ENCODE measurements around the gene IL17RB. TPM values are rescaled to one million over a fixed set of nuclear protein-coding genes. Genes with fewer than 3 reads are reported as not detected.
A peak's percentile ranks its signal among the peaks of the same experiment; 100 is the strongest.

The IL17RB gene
- total RNA-seq, 1 donor from 2014 or later: 18.4 TPM

- TF ChIP-seq CTCF (IDR thresholded peaks at IDR 0.05): no peak
- H3K9me3 ChIP-seq: no peaks in the 10 kb centered on the region
- intact Hi-C loops (cut with DNase I): no loop called here
- peaks cover 13% of the 10 kb centered on the region for H3K4me1 ChIP-seq
- H3K27ac ChIP-seq: no peak overlapping the region
- H3K4me3 ChIP-seq: peak overlapping the region; percentile 95
- H3K27me3 ChIP-seq (ENCODE audit: low read depth): no peaks in the 10 kb centered on the region
- ATAC-seq (no peak), DNase-seq (no peak)
- peaks cover 69% of the 10 kb centered on the region for H3K36me3 ChIP-seq
Observed at GRCh38 chr3:53880396-53881345, 34.3 kb downstream of the IL17RB start.

- peak; percentile 98 to 99 for ATAC-seq
- Histone ChIP-seq H3K4me1 (peaks cover 13% of the 10 kb centered on the region), H3K9me3 (no peaks in the 10 kb centered on the region), H3K27me3 (ENCODE audit: low read depth) (no peaks in the 10 kb centered on the region), H3K4me3 (peak within 1 kb of the TSS; percentile 95), H3K36me3 (peaks cover 69% of the 10 kb centered on the region), H3K27ac (peak within 1 kb of the TSS; percentile 89)
- intact Hi-C loops (cut with DNase I): no loop called here
- TF ChIP-seq CTCF (IDR thresholded peaks at IDR 0.05): peak; percentile 16
- DNase-seq: peak; percentile 87
Observed at GRCh38 chr3:53881691-53882593, 35.6 kb downstream of the IL17RB start, which contains the start of gene ACTR8. TSS of gene ACTR8 (minus strand) at chr3:53882152. CDS start at chr3:53882101, 51 bp downstream.

- H3K27ac ChIP-seq: no peak overlapping the region
- ATAC-seq (no peak), DNase-seq (no peak)
- H3K9me3 ChIP-seq: no peaks in the 10 kb centered on the region
- peaks cover 13% of the 10 kb centered on the region for H3K4me1 ChIP-seq
- peaks cover 68% of the 10 kb centered on the region for H3K36me3 ChIP-seq
- intact Hi-C loops (cut with DNase I): no loop called here
- no peaks in the 10 kb centered on the region for H3K27me3 ChIP-seq (ENCODE audit: low read depth)
- no peak for TF ChIP-seq CTCF (IDR thresholded peaks at IDR 0.05)
- no peak overlapping the region for H3K4me3 ChIP-seq
Observed at GRCh38 chr3:53883008-53883407, 36.6 kb downstream of the IL17RB start.

- no peak overlapping the region for H3K27ac ChIP-seq
- DNase-seq (no peak), ATAC-seq (no peak)
- no peak overlapping the region for H3K4me3 ChIP-seq
- peaks cover 54% of the 10 kb centered on the region for H3K36me3 ChIP-seq
- TF ChIP-seq CTCF (IDR thresholded peaks at IDR 0.05): no peak
- peaks cover 16% of the 10 kb centered on the region for H3K4me1 ChIP-seq
- intact Hi-C loops (cut with DNase I): no loop called here
- no peaks in the 10 kb centered on the region for H3K27me3 ChIP-seq (ENCODE audit: low read depth)
- H3K9me3 ChIP-seq: no peaks in the 10 kb centered on the region
Observed at GRCh38 chr3:53884623-53885022, 38.3 kb downstream of the IL17RB start.

GRCh38 chr3:53885239-53885638 lies 38.9 kb downstream of the IL17RB start:
- DNase-seq: no peak
- Histone ChIP-seq H3K27ac (no peak overlapping the region), H3K27me3 (ENCODE audit: low read depth) (no peaks in the 10 kb centered on the region), H3K4me1 (peaks cover 21% of the 10 kb centered on the region), H3K4me3 (no peak overlapping the region), H3K9me3 (no peaks in the 10 kb centered on the region), H3K36me3 (peaks cover 49% of the 10 kb centered on the region)
- ATAC-seq: no peak
- intact Hi-C loops (cut with DNase I): no loop called here
- no peak for TF ChIP-seq CTCF (IDR thresholded peaks at IDR 0.05)
